Tibial nerve (tissue), 4 donors: ENCODE data around the gene HNF1B.

ENCODE experiments used
- CTCF ChIP-seq, 5 experiments: fragments of 200-600 bp in 3 of 5; fragments of 450-650 bp in 2 of 5; sonication (generic) in 3 of 5; IDR thresholded peaks; one replicate each; pipeline ENCODE4 v1.5.1; 2016 to 2019; ENCODE audit warnings: antibody characterized with exemption in 5 of 5, mild to moderate bottlenecking in 3 of 5, moderate library complexity in 2 of 5
- EP300 ChIP-seq, 2 donors: sonication (generic); formaldehyde crosslinking; IDR thresholded peaks; one replicate each; pipeline ENCODE4 v1.6.1; 2017; ENCODE audit warnings: antibody characterized with exemption in 2 of 2, mild to moderate bottlenecking in 1 of 2
- POLR2A ChIP-seq, 2 donors: fragments of 450-650 bp; IDR thresholded peaks; one replicate each; pipeline ENCODE4 v1.6.1; 2017; ENCODE audit warnings: antibody characterized with exemption in 2 of 2, mild to moderate bottlenecking in 2 of 2, moderate library complexity in 2 of 2

- TF ChIP-seq CTCF (IDR thresholded peaks at IDR 0.05) = no peak
- TF ChIP-seq POLR2A (IDR thresholded peaks at IDR 0.05) = no peak
- TF ChIP-seq EP300 (IDR thresholded peaks at IDR 0.05) = no peak
Measured at GRCh38 chr17:37761961-37762360, 17.1 kb upstream of the HNF1B start.
